ENCODE results near the gene HS6ST1.

Gene HS6ST1, protein sequence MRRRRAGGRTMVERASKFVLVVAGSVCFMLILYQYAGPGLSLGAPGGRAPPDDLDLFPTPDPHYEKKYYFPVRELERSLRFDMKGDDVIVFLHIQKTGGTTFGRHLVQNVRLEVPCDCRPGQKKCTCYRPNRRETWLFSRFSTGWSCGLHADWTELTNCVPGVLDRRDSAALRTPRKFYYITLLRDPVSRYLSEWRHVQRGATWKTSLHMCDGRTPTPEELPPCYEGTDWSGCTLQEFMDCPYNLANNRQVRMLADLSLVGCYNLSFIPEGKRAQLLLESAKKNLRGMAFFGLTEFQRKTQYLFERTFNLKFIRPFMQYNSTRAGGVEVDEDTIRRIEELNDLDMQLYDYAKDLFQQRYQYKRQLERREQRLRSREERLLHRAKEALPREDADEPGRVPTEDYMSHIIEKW

DNA sequence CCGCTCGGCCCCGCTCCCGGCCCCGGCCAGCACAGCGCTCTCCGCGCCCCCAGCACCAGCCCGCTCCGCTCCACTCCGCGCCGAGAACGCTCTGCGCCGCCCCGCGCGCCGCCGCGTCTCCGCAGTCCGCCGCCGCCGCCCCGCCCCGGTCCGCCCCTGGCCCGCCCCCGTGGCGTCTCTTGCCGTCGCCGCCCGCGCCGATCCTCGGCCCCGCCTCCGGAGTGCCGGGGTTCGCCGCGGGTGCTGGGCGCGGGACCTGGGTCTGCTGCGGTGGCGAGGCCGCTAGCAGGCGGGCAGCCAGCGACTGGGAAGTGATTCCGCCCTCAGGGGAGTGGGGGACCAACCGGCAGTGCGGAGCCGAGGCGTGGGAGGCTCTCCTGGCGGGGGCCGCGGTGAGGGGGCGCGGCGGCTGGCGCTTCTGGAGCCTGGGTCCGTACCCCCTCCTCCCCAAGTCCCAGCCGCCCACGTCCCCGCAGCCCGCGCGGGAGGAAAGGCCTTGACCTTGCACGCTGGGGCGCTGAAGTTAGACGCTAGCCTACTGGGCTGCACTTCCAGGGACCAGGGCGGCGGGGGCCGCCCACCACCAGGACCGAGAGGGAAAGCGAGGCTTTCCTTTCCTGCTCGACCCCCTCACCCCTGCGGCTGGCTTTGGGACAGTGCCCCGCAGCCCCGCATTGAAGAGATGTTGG is at the start of gene HS6ST1:
TSS of gene HS6ST1 (minus strand) at position 93 of the 689 bp plus-strand sequence. CDS start 305 bp downstream, outside the sequence.
- peak; percentile 78 for DNase-seq (ENCODE audit: low read depth)

DNA sequence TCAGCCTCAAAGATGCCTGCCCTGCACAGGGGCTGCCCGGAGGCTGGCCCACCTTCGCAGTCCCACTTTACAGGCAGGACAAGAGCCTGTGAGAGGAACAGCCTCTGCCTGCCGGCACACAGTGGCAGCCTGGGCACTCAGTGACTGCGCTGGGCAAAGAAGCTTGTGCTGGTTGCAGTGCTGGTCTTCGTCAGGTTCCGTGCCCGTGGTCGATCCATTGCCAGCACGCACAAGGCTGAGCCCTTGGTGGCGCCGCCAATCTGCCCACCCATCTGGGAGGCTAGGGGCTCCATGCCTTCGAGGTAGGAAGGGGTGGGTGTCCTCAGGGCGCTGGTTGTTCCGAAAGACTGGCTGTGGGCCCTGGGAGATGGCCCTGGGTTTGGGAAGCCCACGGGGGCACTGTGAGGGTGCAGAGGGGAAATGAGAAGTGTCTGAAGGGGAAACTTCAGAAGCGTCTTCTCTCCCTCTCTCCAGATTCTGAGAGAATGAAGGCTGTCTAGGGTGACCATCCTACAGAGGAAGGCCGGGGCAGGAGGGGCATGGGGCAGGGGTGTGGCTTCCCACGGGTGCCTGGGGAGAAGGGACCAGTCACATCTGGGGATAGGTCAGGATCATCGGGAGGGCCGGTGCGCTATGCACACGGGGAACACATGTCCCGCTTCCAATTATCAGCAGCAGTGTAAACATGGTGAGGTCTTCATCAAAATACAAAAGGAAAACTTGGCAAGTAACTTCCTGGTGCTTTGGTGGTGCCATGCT is 49.1 kb upstream of the HS6ST1 start:
- DNase-seq (ENCODE audit: low read depth), result no peak

DNA sequence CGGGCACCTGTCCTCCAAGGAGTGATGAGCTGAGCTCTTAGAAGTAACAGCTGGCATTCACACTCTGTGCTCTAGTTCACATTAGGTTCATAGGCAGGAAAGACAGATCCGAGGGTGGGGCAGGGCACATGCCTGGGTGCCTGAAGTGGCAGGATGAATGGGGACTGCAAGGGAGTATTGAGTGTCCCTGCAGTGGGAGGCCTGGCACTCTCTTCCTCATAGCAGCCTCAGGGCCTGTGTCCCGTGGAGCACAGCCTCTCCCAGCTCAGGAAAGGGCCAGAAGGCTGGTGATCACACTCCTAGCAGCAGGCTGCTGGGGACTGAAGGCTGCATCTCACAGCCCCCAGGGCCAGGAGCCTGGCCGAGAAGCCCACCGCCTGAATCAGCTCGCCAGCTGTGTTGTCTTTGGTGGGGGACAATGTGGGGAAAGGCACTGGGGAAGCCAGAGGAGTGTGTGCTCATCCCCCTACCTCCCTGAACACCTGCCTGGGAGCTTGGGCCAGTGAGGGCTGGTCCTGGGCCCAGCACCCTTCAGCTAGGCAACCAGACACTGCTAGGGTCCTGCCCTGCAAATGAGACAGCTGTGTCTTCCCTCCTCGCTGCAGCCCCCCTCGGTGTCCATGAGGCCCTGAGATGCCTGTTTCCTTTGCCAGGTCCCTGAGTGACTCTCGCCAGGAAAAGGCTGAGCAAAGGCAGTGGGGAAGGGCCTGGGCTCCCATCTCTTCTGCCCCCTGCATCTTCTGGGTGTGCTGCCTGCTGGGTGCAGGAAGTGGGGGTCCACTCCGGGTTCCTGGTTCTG is 48.2 kb upstream of the HS6ST1 start:
- DNase-seq (ENCODE audit: low read depth), result no peak

DNA sequence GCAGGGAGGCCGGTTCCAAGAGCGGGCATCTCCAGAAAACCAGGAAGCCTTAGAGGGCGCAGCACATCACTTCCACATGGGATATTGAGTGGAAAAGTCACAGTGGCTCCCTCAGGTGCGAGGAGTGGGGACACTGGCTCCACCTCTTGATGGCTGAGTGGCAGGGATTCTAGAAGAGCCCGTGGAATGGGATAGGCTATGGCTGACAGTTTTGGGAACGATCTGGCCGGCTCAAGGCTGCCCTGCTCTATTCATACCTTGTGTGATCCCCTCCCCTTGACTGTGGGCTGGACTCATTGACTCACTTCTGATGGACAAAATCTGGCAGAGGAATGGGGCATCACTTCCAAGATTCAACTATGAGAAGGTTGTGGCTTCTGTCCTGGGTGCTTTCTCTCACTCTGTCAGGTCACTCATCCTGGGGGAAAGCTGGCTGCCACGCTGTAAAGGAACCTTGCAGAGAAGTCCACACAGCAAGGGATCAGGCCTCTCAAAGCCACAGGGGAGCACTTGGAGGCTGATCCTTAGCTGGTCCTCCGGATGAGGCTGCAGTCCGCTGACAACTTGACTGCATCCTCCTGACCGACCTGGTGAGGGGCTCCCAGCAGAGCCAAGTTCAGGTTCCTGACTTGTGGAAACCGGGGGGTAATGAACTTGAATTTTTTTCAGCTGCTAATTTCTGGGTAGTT is 46.7 kb upstream of the HS6ST1 start:
- no peak for DNase-seq (ENCODE audit: low read depth)

DNA sequence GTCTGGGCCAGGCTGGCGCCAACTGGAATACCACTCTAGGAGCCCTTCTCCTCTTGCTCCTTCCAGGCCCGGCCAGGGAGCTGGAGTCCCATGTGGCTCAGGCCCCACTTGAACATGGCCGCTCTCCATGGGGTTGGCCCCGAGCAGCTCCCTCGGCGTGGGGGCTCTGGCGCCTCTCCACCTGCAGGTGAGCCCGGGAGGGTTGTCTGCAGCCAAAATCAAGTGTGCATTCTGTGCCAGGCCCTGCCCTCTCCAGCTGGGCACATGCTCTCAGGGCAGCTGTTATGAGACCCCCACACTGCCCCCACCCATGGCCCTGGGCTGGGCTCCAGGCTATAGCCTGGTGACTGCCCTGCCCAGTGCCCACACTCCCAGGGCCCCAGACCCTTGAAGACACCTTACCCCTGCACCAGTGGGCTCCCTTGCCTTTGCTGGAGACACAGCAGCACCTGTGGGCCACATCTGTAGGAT is 45.8 kb upstream of the HS6ST1 start:
- no peak for DNase-seq (ENCODE audit: low read depth)

DNA sequence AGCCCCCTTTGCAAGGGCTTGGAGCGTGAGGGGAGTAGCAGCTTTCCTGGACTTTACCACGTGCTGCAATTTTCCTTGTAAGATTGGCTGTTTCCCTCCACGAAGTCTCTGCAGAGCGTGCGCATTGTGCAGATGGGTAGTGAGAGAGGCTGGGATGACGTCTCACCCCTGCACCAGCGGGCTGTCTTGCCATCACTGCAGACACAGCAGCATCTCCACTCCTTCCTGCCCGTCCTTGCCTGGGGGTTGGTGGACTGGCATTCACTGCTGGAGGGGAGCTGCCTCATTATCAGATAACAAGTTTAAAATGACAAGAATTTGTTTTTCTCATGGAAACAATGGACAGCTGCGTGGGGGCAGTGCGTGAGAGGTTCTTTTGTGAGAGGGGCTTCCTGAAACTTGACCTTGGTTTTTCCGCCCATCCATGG is 45.3 kb upstream of the HS6ST1 start:
- no peak for DNase-seq (ENCODE audit: low read depth)

DNA sequence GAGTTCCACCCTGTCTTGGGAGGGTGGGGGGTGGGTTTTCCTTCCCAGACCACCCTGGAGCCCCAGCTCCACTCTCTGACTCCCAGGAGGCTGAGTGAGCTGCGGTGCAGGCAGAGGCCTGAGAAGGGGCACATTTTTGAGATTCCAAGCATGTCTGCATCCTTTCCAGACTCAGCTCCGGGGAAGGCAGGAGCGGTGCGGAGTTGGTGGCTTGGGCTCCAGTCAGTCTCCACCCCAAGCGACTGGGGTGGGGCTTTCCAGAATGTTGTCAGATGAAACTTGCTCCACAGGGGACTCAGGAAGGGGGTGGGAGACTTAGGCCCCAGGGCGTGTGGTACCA is 44.2 kb upstream of the HS6ST1 start:
- no peak for DNase-seq (ENCODE audit: low read depth)

DNA sequence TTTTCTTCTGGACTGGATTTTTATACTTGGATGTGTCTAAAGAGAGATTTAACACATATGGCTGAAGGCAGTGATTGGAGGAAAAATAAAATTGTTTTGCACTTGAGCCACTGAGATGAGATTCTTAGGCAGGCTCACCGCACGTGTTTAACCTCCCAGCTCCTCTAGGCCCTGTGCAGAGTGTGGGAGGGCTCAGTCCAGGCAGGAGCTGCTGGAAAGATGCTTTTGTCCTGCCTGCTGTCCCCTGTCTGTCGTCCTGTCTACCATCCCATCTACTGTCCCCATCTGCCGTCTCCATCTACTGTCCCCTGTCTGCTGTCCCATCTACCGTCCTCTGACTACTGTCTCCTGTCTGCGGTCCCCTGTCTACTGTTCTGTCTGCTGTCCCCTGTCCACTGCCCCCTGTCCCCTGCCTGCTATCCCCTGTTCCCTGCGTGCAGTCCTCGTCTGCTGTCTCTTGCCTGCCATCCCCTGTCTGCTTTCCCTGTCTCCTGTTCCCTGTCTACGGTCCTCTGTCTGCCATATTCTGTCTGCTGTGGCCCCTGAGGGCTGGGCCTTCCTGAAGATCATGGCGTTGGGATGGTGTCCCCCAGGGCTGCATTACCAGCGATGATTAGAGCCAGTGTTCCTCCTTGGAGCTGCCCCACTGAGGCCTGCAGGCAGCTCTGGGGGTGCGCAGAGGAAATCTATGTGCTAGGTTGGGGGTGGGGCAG is 43.7 kb upstream of the HS6ST1 start:
- no peak for DNase-seq (ENCODE audit: low read depth)

DNA sequence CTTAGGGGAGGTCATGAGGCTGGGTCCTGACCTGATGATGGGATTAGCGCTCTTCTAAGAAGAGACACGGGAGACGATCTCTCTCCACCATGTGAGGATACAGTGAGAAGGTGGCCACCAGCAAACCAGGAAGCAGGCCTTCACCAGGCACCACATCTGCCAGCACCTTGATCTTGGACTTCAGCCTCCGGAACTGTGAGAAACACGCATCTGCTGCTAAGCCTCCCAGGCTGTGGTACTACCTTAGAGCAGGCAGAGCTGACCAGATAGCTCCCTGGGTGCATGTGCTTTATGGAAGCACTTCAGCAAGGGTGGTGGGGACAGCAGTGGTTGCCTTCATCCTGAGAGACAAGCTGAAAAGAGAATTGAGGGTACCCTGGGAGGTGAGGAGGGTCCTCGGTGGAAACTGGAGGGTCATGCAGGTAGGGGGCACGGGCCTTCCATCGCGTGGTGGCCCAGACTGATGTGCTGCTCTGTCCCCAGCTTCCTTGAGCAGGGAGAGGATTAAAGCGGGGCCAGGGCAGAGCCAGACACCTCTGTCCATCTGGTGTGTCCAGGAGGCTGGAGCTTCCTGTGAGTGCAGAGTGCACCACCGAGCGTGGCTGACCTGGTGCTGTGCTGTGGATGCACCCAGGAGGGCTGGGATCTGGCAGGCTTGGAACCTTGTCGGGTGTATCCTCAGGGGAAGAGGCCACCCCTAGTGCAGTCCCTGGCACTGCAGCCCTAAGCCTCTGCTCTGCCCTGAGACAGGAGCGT is 42.9 kb upstream of the HS6ST1 start:
- no peak for DNase-seq (ENCODE audit: low read depth)

DNA sequence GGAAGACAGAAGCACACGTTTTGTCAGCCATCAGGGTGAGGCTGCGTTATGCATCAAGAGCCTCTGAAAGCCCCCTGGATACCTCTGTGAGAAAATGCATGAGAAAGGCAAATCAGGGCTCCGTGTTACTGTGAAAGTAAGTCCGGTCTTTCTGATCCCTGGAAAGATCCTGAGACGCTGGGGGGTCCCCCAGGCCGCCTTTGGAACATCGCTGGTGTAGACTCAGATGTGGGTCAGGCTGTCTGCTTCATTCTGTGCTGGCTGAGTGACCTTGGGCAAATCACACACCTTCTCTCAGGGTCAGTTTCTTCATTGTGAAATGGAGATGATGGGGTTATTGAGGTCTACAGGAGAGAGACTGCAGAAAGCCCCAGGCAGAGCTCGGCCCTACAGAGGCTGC is 42.0 kb upstream of the HS6ST1 start:
- no peak for DNase-seq (ENCODE audit: low read depth)

DNA sequence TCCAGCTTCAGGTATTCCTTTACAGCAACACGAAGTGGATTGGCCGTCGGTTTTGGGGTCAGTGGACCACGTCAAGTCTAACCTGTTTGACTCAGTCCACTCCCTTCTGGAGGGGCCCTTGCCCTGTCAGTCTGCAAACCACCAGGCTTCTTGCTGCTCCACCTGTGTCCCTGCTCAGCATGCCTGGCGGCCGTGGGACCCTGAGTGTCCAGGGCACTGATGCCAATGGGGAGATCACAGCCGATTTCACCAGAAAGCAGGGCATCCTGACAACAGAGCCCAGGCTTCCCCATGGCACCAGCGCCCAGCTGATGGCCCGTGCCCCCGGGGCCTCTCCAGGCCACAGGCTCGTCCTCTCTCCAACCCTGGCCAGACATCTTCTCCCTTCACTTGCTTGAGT is 41.2 kb upstream of the HS6ST1 start:
- DNase-seq (ENCODE audit: low read depth), result no peak

DNA sequence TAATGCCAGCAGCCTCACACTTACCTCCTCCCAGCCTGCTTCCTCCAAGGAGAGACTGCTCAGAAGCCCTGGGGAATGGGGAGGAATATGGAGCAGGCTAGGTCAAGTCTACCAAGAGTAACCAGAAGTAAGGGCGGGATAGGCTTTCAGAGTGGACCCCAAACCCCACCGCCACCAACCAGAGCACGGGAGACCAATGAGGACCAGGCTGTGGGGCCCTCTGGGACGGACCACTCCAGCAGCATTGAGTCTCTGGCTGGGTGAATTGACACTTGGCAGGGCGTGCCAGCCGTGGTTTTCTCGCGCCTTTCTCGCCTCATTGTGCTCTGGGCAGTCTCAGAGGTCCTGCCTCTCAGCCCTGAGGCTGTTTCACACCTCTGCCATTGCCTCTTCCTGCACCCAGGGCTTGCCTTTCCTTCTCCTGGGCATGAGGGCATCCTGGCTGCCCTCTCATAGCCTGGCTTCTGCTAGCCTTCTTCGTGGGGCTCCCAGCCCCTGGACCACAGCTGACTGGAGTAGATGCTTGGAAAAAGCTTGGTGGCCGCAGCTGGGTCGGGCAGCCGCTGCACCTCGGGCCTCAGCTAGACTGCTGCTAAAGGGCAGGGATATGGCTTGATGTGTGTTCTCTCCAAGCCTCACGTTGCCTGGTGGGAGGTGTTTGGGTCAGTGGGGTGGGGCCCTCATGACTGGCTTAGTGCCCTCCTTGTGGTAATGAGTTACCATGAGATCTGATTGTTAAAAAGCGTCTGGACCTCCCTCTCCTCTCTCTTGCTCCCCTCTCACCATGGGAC is 40.5 kb upstream of the HS6ST1 start:
- no peak for DNase-seq (ENCODE audit: low read depth)

DNA sequence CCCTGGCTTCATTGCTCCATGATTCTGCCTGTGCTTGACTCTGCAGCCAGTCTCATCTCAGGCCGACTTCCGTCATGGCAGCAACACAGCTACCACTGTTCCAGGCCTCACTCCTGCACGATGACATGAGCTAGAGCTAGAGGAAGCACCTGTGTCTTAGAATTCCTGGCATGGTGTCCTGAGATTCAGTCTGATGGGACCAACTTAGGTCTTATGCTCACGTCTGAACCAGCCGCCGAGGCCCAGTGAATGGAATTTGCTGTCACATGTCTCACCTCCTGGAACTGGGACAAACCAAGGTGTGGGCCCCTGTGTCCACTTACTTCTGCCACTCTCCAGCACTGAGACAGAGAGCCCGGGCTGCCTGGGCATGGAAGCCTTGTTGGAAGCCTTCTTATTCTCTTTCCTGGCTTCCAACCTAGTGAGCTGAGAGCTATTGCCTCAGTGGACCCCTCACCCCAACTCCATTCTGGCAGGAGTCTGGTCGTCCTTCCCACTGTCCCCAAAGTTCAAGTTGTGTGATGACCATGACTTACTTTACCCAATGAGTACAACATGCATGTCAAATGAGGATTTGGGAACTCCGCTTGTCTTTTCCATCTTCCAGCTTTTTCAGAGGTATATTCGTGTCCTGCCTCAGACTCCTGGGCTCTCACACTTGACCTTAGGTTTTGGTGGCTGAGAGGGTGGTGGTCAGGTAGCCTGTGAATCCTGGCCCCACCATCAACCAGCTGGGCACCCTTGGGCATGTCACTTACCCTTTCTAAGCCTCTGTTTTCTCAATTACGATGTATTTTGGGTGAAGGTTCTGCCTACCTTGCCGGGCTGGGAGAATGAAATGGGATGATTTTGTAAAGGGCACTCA is 39.1 kb upstream of the HS6ST1 start:
- no peak for DNase-seq (ENCODE audit: low read depth)

DNA sequence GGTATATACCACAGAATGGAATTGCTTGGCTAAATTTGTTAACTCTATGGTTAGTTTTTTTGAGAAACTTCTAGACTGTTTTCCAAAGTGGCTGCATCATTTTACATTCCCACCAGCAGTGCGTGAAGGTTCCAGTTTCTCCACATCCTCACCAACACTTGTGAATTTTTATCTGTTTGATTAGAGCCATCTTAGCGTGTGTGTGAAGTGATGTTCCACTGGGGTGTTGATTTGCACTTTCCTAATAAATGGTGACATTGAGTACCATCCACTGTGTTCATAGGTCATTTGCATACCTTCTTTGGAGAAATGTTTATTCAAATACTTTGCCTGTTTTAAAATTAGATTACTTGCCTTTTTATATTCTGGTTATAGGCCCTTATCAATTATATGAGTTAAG is 37.5 kb upstream of the HS6ST1 start:
- no peak for DNase-seq (ENCODE audit: low read depth)

DNA sequence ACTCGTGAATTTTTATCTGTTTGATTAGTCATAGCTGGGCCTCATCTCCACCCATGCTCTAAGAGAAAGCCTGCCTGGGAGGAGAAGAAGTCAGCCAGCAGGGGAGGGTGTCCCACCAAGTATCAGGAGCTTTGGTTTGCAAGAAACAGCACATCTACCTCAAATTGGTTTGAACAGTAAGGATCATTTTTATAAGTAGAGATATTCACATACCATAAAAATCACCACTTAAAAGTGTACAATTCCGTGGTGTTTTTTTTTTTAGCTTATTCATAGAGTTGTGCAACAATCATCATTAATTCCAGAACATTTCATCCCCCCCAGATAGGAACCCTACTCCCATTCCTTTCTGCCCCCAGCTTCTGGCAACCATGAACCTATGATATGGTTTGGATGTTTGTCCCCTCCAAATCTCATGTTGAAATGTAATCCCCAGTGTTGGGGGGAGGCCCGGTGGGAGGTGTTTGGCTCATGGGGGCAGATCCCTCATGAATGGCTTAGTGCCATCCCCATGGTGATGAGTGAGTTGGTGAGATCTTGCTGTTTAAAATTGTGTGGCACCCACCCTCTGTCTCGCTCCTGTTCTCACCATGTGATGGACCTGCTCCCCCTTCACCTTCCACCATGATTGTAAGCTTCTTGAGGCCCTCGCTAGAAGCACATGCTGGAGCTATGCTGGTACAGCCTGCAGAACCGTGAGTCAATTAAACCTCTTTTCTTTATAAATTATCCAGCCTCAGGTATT is 36.2 kb upstream of the HS6ST1 start:
- no peak for DNase-seq (ENCODE audit: low read depth)

DNA sequence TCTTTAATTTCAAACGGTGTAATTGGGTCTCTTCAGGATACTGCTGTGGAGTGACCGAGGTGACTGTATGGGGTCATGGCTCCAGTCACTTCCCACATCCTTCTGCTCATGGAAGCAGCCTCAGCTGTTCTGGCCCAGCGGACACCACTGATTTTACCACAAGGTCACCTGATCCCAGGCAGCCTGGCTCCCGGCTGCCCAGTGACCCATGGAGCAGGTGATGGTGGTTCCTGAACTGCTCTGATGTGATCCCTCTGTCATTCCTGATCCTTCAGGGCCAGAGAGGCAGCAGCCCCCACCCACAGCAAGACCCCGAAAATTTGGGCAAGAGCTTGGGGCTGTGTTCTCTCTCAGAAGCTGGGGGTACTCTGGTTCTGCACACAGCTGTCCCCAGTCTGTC is 35.5 kb upstream of the HS6ST1 start:
- DNase-seq (ENCODE audit: low read depth), result no peak

DNA sequence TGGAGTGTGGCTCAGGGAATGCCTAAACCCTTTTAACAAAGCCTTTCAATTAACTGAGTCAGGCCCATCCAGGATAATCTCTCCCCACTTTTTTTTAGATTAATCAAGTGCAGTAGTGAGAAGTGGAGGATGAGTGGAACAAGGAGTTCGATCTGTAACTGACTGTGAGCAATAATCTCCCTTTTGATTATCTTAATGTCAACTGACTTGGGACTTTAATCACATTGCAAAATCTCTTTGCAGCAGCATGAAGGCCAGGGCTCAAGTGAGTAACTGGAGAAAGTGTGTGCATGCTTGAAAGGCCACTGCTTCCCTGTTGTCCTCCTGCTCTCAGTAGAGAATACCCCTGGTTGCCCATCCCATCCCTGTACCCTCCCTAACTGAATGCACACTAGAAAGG is 32.1 kb upstream of the HS6ST1 start:
- no peak for DNase-seq (ENCODE audit: low read depth)
